ENCODE results near the gene AREG. TPM values are rescaled to one million over a fixed set of nuclear protein-coding genes. Genes with fewer than 3 reads are reported as not detected.

The AREG gene
- total and polyA plus RNA-seq, 2 experiments from 2014 or later: 128 to 129 TPM

GRCh38 chr4:74503580-74503979, 58.6 kb downstream of the AREG start:
- Histone ChIP-seq H2AFZ (no peak overlapping the region), H3K4me3 (no peak overlapping the region), H3K27me3 (no peaks in the 10 kb centered on the region), H3K27ac (no peak overlapping the region), H3K4me1 (ENCODE audit: insufficient read depth) (no peaks in the 10 kb centered on the region), H3K9me3 (ENCODE audit: low read depth) (no peaks in the 10 kb centered on the region), H3K36me3 (replicated peaks; ENCODE audit: insufficient read depth, low read depth) (no peaks in the 10 kb centered on the region), H3K79me2 (no peaks in the 10 kb centered on the region), H4K20me1 (ENCODE audit: insufficient read depth, poor library complexity, severe bottlenecking) (no peaks in the 10 kb centered on the region), H3K9me2 (replicated peaks; ENCODE audit: insufficient read depth) (no peaks in the 10 kb centered on the region), H3K4me2 (no peak overlapping the region)
- TF ChIP-seq CTCF (IDR thresholded peaks at IDR 0.05; ENCODE audit: poor library complexity): no peak
- TF ChIP-seq EZH2 (IDR thresholded peaks at IDR 0.05; ENCODE audit: borderline replicate concordance): no peak
- TF ChIP-seq EZH2phosphoT487 (IDR thresholded peaks at IDR 0.05; ENCODE audit: low read depth, severe bottlenecking, unreplicated experiment): no peak
- 95% methylated on average over 2 of the region's 2 CpGs for WGBS (ENCODE audit: low lambda C conversion rate, missing lambda C conversion rate)
- DNase-seq (ENCODE audit: low spot score): no peak

DNA sequence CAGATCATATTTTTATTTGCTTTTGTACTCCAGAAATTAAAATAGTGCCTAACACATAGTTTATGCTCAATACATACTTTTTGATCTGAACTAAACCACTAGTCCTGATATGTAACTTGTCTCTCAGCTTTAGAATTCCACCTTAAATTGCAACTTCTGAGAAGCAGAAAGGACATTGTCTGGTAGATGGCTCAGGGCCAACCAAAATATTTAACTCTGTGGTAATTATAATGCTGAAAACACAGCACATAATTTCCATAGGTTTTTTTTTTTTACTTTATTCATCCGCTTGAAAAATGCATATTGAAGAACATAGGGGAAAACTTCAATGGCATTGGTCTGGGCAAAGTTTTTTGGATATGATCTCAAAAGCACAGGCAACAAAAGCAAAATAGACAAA, 59.3 kb downstream of the AREG start:
- no peak for DNase-seq (ENCODE audit: low spot score)
- Histone ChIP-seq H3K4me3 (no peak overlapping the region), H2AFZ (no peak overlapping the region), H3K4me2 (no peak overlapping the region), H3K9me3 (ENCODE audit: low read depth) (no peaks in the 10 kb centered on the region), H3K36me3 (replicated peaks; ENCODE audit: insufficient read depth, low read depth) (no peaks in the 10 kb centered on the region), H3K27me3 (no peaks in the 10 kb centered on the region), H3K27ac (no peak overlapping the region), H3K79me2 (no peaks in the 10 kb centered on the region), H3K4me1 (ENCODE audit: insufficient read depth) (no peaks in the 10 kb centered on the region), H4K20me1 (ENCODE audit: insufficient read depth, poor library complexity, severe bottlenecking) (no peaks in the 10 kb centered on the region), H3K9me2 (replicated peaks; ENCODE audit: insufficient read depth) (no peaks in the 10 kb centered on the region)
- WGBS (ENCODE audit: low lambda C conversion rate, missing lambda C conversion rate): 83% methylated on average over 1 of the region's 1 CpG
- TF ChIP-seq CTCF (IDR thresholded peaks at IDR 0.05; ENCODE audit: poor library complexity): no peak
- no peak for TF ChIP-seq EZH2phosphoT487 (IDR thresholded peaks at IDR 0.05; ENCODE audit: low read depth, severe bottlenecking, unreplicated experiment)
- no peak for TF ChIP-seq EZH2 (IDR thresholded peaks at IDR 0.05; ENCODE audit: borderline replicate concordance)

Other genes with a start within 250 kb of the AREG start
- 0.56 and 1.2 TPM in 2 replicates for gene EPGN, start 136.7 kb upstream of the AREG start, total RNA-seq
- gene EPGN, start 136.7 kb upstream of the AREG start, polyA plus RNA-seq: 0.24 and 2.2 TPM in 2 replicates
- gene EREG, start 80.0 kb upstream of the AREG start, total RNA-seq: 18.9 and 28.3 TPM in 2 replicates
- 4.5 and 5.7 TPM in 2 replicates for gene EREG, start 80.0 kb upstream of the AREG start, polyA plus RNA-seq